Sigmoid colon (tissue), 7 donors: Measurements from ENCODE around the gene MANEA. TPM values are rescaled to one million over a fixed set of nuclear protein-coding genes. Genes with fewer than 3 reads are reported as not detected.

Source experiments
- DNase-seq: peaks from one replicate; pipeline ENCODE4 v3.0.0-alpha.2; 2019
- H3K27ac ChIP-seq, 4 donors: fragments of 200-600 bp; sonication (generic); one replicate each; pipeline ENCODE4 v1.5.1; 2016 to 2019; ENCODE audit warnings: mild to moderate bottlenecking in 1 of 4
- H3K27me3 ChIP-seq, 3 donors: fragments of 200-600 bp; sonication (generic); one replicate each; pipeline ENCODE4 v1.5.1; 2019; ENCODE audit warnings: mild to moderate bottlenecking in 1 of 3
- H3K36me3 ChIP-seq, 4 donors: fragments of 200-600 bp; sonication (generic); one replicate each; pipeline ENCODE4 v1.5.1; 2016 to 2019
- H3K4me1 ChIP-seq, 4 donors: fragments of 200-600 bp; sonication (generic); one replicate each; pipeline ENCODE4 v1.5.1; 2017 to 2019
- H3K4me3 ChIP-seq, 4 donors: fragments of 200-600 bp; sonication (generic); one replicate each; pipeline ENCODE4 v1.5.1; 2017 to 2019; ENCODE audit warnings: mild to moderate bottlenecking in 2 of 4, moderate library complexity in 1 of 4
- H3K9me3 ChIP-seq, 4 donors: fragments of 200-600 bp in 3 of 4; sonication (generic) in 3 of 4; one replicate each; pipeline versions ENCODE4 v1.5.1 to v1.6.1; 2013 to 2019
- EP300 ChIP-seq, 4 donors: sonication (generic); formaldehyde crosslinking; IDR thresholded peaks; one replicate each; pipeline ENCODE4 v1.6.1; 2017; ENCODE audit warnings: antibody characterized with exemption in 4 of 4
- POLR2A ChIP-seq, 2 donors: fragments of 450-650 bp; IDR thresholded peaks; one replicate each; pipeline ENCODE4 v1.6.1; 2016; ENCODE audit warnings: antibody characterized with exemption in 2 of 2, mild to moderate bottlenecking in 2 of 2, moderate library complexity in 2 of 2
- POLR2AphosphoS5 ChIP-seq, 4 donors: sonication (generic); formaldehyde crosslinking; IDR thresholded peaks; one replicate each; pipeline ENCODE4 v1.6.1; 2017; ENCODE audit warnings: antibody characterized with exemption in 4 of 4
- WGBS, 2 donors: extraction: QIAGEN DNeasy Blood & Tissue Kit; methylation state at CpG; one replicate each; pipeline ENCODE4 v1.1.7; 2013; 5-methylcytosine and 5-hydroxymethylcytosine counted together
- intact Hi-C: fragments of 100-400 bp; cut with DNase I; formaldehyde crosslinking; loops from one replicate; pipeline ENCODE4 v1.15.1; 2023
- polyA plus RNA-seq, 3 donors: library from polyadenylated mRNA; stranded (reverse); fragments of 200-250 nt; gene quantifications; one replicate each; pipeline ENCODE4 v1.2.3, GENCODE V29; 2013
- total RNA-seq, 4 donors: library from RNA; depleted of rRNA; stranded (reverse); fragments of >200 nt; gene quantifications; one replicate each; pipeline ENCODE4 v1.1.0, GENCODE V29; 2016
- TF ChIP-seq, protein P1 (sequence below), 4 experiments: fragments of 450-650 bp in 3 of 4; fragments of 200-600 bp in 1 of 4; IDR thresholded peaks; one replicate each; pipeline ENCODE4 v1.5.1; 2016 to 2019; ENCODE audit warnings: antibody characterized with exemption in 4 of 4, mild to moderate bottlenecking in 3 of 4, moderate library complexity in 2 of 4
- donor health status: healthy with polysubstance abuse.
- donor health status: Bipolar disorder and iron deficiency.
- donor health status: healthy.

Gene MANEA
- total and polyA plus RNA-seq, 7 donors: 0.60 to 11.8 (median 4.2) TPM

DNA sequence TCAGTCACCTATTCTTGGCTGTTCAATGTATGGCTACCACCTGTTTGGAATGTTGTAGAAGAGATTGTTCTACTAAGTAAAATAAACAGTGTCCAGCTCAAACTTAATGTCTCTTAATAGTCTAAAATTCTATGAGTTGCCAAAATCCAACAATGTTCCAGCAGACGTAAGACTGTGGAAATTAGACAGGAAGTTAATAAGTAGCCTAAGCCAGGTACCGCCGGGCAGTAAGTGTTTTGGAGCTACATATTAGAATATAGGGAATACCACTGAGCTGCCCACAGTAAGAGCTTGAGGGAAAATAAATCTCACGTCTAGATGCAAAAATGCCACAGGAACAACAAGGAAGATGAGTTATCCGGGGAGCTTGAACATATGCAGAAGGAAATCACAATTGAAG, 7.8 kb upstream of the MANEA start:
- H3K27ac ChIP-seq: no peak overlapping the region
- no peak for DNase-seq
- no peaks in the 10 kb centered on the region for H3K9me3 ChIP-seq
- H3K4me1 ChIP-seq: no peaks in the 10 kb centered on the region
- no peaks in the 10 kb centered on the region for H3K36me3 ChIP-seq
- intact Hi-C loops: no loop called here
- H3K27me3 ChIP-seq: no peaks in the 10 kb centered on the region
- no peak overlapping the region for H3K4me3 ChIP-seq
- 88 to 93% methylated on average over 5 of the region's 5 CpGs for WGBS, 2 donors
- TF ChIP-seq EP300 (IDR thresholded peaks at IDR 0.05): no peak
- TF ChIP-seq POLR2A (IDR thresholded peaks at IDR 0.05): no peak
- TF ChIP-seq, protein P1, sequence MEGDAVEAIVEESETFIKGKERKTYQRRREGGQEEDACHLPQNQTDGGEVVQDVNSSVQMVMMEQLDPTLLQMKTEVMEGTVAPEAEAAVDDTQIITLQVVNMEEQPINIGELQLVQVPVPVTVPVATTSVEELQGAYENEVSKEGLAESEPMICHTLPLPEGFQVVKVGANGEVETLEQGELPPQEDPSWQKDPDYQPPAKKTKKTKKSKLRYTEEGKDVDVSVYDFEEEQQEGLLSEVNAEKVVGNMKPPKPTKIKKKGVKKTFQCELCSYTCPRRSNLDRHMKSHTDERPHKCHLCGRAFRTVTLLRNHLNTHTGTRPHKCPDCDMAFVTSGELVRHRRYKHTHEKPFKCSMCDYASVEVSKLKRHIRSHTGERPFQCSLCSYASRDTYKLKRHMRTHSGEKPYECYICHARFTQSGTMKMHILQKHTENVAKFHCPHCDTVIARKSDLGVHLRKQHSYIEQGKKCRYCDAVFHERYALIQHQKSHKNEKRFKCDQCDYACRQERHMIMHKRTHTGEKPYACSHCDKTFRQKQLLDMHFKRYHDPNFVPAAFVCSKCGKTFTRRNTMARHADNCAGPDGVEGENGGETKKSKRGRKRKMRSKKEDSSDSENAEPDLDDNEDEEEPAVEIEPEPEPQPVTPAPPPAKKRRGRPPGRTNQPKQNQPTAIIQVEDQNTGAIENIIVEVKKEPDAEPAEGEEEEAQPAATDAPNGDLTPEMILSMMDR (IDR thresholded peaks at IDR 0.05): no peak
- TF ChIP-seq POLR2AphosphoS5 (IDR thresholded peaks at IDR 0.05): no peak

DNA sequence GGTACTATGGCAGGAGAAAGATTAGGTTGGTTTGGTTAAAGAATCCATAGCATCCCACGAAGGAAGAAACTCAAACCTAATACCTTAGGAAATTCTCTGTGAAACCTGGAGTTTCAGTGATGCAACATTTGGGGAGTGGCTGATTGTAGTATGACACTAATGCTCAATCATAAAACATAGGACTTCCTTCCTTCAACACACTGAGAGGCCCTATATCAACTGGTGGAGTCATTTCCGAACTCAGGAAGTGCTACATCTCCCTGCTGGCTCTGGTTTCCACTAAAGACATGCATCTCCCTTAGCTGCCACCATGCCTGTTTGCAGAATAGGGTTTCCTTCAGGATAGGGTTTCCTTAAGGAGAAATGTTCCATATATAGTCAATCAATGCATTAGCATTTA, 5.2 kb upstream of the MANEA start:
- H3K4me3 ChIP-seq: no peak overlapping the region
- no peaks in the 10 kb centered on the region for H3K36me3 ChIP-seq
- TF ChIP-seq POLR2AphosphoS5 (IDR thresholded peaks at IDR 0.05) (no peak), POLR2A (IDR thresholded peaks at IDR 0.05) (no peak), EP300 (IDR thresholded peaks at IDR 0.05) (no peak)
- TF ChIP-seq, protein P1 (IDR thresholded peaks at IDR 0.05): no peak
- H3K4me1 ChIP-seq: peaks cover 0 to 21% (median 11%) of the 10 kb centered on the region in 4 donors
- intact Hi-C loops: loop anchor here (10.0 kb wide), 1 partner anchor 1713 kb away; the partner anchor contains the start of gene MMS22L
- H3K27me3 ChIP-seq: no peaks in the 10 kb centered on the region
- no peak for DNase-seq
- no peak overlapping the region for H3K27ac ChIP-seq
- H3K9me3 ChIP-seq: no peaks in the 10 kb centered on the region
- WGBS, 2 donors: 69 to 70% methylated on average over 2 of the region's 2 CpGs

DNA sequence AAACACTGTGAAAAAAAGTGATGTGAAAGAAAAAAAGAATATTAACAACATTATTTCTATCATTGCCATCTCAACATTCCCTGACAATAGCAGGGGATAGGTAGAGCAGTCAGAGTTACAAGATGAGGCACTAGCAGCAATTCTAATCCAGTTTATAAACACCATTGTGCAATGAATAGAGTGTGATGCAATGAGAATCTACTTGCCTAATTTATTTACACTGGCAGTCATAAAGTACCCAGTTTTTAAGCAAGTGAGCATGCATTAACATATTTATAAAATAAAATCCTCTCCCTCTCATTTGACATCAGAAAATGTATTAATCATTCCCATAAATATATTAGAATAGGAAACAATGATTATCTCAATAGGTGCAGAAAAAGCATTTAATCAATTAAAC, 2.5 kb upstream of the MANEA start:
- DNase-seq: no peak
- Histone ChIP-seq H3K4me1 (peaks cover 0 to 33% (median 17%) of the 10 kb centered on the region in 4 donors), H3K4me3 (no peak overlapping the region), H3K27ac (no peak overlapping the region), H3K9me3 (no peaks in the 10 kb centered on the region), H3K27me3 (no peaks in the 10 kb centered on the region), H3K36me3 (no peaks in the 10 kb centered on the region)
- TF ChIP-seq POLR2AphosphoS5 (IDR thresholded peaks at IDR 0.05) (peak in 1 of 4 donors; percentile 29), EP300 (IDR thresholded peaks at IDR 0.05) (no peak)
- intact Hi-C loops: loop anchor here (5.0 to 10.0 kb wide), 2 partner anchors 947 to 1710 kb away; partner anchors contain the start of genes MMS22L and UFL1

DNA sequence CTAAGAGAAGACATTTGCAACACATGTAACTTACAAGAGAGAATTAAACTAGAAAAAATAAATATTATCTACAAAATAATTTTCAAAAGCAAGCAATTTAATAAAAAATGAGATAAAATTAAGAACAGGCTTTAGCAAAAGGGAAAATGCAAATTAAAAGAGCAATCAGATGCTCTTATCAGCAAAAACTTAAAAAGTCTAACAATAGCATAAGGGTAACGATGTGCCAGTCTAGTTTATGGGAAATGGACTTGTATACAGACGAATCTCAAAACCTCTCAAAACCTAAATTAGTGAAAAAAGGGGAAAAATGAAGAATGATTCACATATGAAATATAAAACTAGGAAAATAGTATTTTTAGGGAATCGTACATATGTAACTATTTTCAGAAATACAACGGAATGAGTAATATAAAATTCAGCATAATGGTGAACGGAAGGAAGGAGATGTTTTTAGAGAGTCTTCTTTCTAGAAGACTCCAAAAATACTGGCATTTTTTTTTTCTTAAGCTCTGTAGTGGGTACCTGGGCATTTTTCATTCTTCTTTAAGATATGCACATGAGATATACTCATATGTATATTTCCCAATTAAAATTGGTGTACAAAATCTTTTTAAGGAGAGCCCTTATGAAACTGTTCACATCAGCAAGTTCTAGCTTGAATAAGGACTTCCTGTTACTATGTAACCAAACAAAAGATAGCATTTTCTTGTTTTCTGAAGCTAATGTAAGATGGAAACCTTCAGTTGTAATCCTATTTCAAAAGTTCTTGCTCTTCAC, 927 bp upstream of the MANEA start:
- DNase-seq: no peak
- peaks cover 0 to 33% (median 17%) of the 10 kb centered on the region in 4 donors for H3K4me1 ChIP-seq
- intact Hi-C loops: loop anchor here (5.0 to 10.0 kb wide), 2 partner anchors 946 to 1708 kb away; partner anchors contain the start of genes MMS22L and UFL1
- no peaks in the 10 kb centered on the region for H3K27me3 ChIP-seq
- TF ChIP-seq POLR2AphosphoS5 (IDR thresholded peaks at IDR 0.05): no peak
- TF ChIP-seq, protein P1 (IDR thresholded peaks at IDR 0.05): no peak
- no peak for TF ChIP-seq POLR2A (IDR thresholded peaks at IDR 0.05)
- TF ChIP-seq EP300 (IDR thresholded peaks at IDR 0.05): no peak
- no peaks in the 10 kb centered on the region for H3K36me3 ChIP-seq
- 0 to 5% methylated on average over 5 of the region's 5 CpGs for whole genome bisulfite sequencing, 2 donors
- H3K9me3 ChIP-seq: no peaks in the 10 kb centered on the region
- peak overlapping the region; percentile 87 to 95 (median 92) for H3K27ac ChIP-seq
- H3K4me3 ChIP-seq: peak overlapping the region; percentile 67 to 81 (median 72)

DNA sequence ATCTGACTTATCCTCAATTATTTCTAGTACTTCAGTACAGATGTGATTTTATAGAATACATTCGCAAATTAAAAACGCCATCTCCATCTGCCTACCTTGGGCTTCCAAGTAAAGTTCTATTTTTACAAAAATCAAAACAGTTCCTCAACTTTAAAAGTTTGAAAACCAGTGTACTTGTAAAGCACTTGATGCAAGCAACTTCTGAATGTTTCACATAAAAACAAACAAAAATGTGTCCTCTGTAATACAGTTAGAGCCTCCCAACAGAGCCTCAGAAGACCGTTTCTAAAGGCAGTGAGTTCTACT, 384 bp upstream of the MANEA start:
- no peaks in the 10 kb centered on the region for H3K36me3 ChIP-seq
- H3K9me3 ChIP-seq: no peaks in the 10 kb centered on the region
- H3K4me3 ChIP-seq: peak overlapping the region; percentile 67 to 81 (median 72)
- intact Hi-C loops: loop anchor here (5.0 to 10.0 kb wide), 2 partner anchors 945 to 1708 kb away; partner anchors contain the start of genes MMS22L and UFL1
- DNase-seq: no peak
- H3K27me3 ChIP-seq: no peaks in the 10 kb centered on the region
- WGBS, 2 donors: 0 to 1% methylated on average over 3 of the region's 3 CpGs
- TF ChIP-seq EP300 (IDR thresholded peaks at IDR 0.05) (no peak), POLR2A (IDR thresholded peaks at IDR 0.05) (no peak), POLR2AphosphoS5 (IDR thresholded peaks at IDR 0.05) (no peak)
- TF ChIP-seq, protein P1 (IDR thresholded peaks at IDR 0.05): no peak
- peaks cover 0 to 33% (median 17%) of the 10 kb centered on the region in 4 donors for H3K4me1 ChIP-seq
- H3K27ac ChIP-seq: peak overlapping the region; percentile 87 to 95 (median 92)
